ENCODE results near the gene MYRF.

- TF ChIP-seq TCF7L2 (IDR thresholded peaks at IDR 0.05; ENCODE audit: borderline replicate concordance, low read depth, low read length) (no peak), CTCF (tag by site-specific recombination; IDR thresholded peaks at IDR 0.05) (no peak), ZNF768 (tag by site-specific recombination; IDR thresholded peaks at IDR 0.05) (no peak), ZSCAN5A (tag by site-specific recombination; IDR thresholded peaks at IDR 0.05) (no peak), ZNF658 (tag by site-specific recombination; IDR thresholded peaks at IDR 0.05) (no peak), REPIN1 (tag by site-specific recombination; IDR thresholded peaks at IDR 0.05; ENCODE audit: low read depth) (no peak), MEIS1 (CRISPR knock-in tag; IDR thresholded peaks at IDR 0.05; ENCODE audit: borderline replicate concordance) (no peak), ZNF24 (tag by site-specific recombination; IDR thresholded peaks at IDR 0.05) (no peak), ZNF837 (tag by site-specific recombination; IDR thresholded peaks at IDR 0.05) (no peak), YY1 (tag by site-specific recombination; IDR thresholded peaks at IDR 0.05) (no peak)
- TF ChIP-seq, protein P1, sequence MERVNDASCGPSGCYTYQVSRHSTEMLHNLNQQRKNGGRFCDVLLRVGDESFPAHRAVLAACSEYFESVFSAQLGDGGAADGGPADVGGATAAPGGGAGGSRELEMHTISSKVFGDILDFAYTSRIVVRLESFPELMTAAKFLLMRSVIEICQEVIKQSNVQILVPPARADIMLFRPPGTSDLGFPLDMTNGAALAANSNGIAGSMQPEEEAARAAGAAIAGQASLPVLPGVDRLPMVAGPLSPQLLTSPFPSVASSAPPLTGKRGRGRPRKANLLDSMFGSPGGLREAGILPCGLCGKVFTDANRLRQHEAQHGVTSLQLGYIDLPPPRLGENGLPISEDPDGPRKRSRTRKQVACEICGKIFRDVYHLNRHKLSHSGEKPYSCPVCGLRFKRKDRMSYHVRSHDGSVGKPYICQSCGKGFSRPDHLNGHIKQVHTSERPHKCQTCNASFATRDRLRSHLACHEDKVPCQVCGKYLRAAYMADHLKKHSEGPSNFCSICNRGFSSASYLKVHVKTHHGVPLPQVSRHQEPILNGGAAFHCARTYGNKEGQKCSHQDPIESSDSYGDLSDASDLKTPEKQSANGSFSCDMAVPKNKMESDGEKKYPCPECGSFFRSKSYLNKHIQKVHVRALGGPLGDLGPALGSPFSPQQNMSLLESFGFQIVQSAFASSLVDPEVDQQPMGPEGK (tag by site-specific recombination; IDR thresholded peaks at IDR 0.05) = no peak
- TF ChIP-seq, protein P2, sequence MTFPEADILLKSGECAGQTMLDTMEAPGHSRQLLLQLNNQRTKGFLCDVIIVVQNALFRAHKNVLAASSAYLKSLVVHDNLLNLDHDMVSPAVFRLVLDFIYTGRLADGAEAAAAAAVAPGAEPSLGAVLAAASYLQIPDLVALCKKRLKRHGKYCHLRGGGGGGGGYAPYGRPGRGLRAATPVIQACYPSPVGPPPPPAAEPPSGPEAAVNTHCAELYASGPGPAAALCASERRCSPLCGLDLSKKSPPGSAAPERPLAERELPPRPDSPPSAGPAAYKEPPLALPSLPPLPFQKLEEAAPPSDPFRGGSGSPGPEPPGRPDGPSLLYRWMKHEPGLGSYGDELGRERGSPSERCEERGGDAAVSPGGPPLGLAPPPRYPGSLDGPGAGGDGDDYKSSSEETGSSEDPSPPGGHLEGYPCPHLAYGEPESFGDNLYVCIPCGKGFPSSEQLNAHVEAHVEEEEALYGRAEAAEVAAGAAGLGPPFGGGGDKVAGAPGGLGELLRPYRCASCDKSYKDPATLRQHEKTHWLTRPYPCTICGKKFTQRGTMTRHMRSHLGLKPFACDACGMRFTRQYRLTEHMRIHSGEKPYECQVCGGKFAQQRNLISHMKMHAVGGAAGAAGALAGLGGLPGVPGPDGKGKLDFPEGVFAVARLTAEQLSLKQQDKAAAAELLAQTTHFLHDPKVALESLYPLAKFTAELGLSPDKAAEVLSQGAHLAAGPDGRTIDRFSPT (tag by site-specific recombination; IDR thresholded peaks at IDR 0.05) = no peak
These were observed 65.2 kb downstream of the MYRF start for GRCh38 chr11:61817471-61818202.
